GM21447 (cell line): ENCODE measurements around the gene FAM89B.
"Not testable (repeated sequence)": the region's sequence is repeated elsewhere in the genome, so short reads cannot be mapped to it uniquely, and the experiment has no call there.

Experiments used
- ATAC-seq: cut with Tn5 transposase; IDR thresholded peaks from one replicate; pipeline ENCODE4 v1.9.1; 2021; ENCODE audit not compliant: unreplicated experiment

The FAM89B gene

GRCh38 chr11:65556470-65557279, 15.7 kb upstream of the FAM89B start:
- no peak for ATAC-seq

DNA sequence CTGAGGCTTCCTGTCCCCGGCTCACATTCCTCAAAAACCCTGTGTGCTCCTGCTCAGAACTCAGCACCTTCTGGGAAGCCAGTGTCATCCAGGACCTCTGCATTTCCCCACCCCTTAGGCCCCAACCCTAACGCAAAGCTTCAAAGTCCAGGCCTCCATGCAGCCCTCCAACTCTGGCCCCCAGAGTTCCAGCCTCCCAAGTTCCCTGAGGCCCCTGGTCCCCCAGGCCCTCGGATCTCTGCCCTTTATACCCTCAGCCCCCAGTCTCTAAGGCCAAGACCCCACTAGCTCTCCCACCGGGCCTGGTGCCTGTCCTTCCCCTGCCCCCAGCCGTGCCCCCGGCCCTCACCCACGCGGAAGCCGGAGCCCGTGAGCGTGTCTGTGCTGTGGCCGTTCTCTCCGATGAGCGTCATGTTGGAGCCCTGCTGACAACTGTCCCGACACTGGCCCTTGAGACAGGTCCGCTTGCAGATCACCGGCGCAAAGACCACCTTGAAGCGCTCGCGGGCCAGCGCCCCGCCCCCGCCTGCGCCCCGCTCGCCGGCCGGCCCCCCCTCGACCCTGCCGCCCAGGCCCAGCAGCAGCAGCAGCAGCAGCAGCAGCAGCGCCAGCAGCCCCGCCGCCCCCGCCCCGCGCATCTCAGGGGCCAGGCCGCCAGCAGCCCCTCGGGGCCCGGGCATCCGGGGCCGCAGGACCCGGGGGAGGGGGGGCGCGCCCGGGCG, 14.9 kb upstream of the FAM89B start:
- ATAC-seq, result no peak

DNA sequence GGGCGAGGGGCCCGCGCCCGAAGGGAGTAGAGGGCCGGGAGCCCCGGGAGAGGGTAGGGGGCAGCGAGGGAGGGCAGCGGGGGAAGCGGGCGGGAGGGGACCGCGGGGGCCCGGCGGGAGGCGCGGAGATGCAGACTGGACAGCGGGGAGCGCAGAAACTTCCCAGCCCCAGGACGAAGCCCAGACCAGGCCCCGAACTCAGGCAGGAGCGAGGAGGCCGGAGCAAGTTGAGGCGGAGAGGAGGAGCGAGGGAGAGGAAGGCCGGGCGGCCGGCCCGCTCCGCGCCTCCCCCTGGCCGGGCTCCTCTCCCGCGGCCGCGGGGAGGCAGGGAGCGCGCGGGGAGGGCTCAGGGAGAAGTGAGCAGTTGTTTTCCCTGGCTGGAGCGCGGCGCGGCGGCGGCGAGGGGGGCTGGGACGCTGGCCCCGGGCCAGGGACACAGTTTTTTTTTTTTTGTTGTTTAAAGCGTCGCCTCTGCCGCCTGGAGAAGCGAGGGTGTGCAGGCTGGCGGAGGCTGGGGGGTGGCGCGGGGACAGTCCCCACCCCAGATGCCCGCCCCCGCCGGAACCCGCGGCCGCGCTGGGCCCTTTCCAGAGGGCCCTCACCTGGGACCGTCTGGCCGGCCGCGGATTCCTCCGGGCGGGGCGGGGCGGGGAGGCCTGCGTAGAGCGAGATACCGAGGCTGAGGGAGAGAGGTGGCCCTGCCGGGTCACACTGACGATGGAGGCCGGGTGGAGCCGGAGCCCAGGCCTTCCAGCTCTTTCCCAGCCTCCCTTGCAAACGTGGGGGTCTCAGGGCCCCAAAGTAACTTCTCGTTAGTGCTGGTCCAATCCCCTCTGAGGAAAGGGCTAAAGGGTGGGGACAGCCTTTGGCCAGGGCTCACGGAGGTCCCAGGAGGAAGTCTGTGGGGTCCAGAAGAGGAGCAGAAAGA, 14.1 kb upstream of the FAM89B start, which contains the start of gene LTBP3:
LTBP3 (minus strand) TSS at position 358 of the 928 bp plus-strand sequence. CDS start 400 bp downstream, outside the sequence.
- ATAC-seq, result no peak

DNA sequence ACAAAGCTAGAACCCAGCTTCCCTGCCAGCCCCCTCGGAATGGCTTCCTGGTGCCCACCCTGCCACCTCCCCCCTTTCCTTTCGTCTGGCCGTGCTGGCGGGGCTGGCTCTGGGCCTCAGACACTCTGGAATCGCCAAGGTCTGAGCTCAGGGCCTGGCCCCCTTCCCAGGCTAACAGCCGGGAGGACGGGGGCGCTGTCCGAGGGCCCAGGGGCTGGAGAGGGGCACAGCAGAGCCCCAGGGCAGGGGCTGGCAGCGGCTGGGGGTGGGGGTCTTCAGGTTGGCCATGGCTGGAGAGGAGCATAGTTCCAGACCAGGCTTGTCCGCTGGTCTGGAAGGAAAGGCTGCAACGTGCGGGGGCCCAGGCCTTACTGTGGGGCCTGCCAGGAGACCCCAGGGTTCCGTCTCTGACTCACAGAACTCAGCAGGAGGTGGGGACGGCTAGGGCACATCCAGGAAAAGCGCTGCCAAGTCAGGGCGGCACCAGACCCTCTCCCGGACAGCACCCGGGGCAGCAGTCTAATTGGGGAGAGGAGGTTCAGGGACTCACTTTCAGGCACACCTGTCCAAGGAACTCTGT, 13.3 kb upstream of the FAM89B start:
- ATAC-seq, result no peak

GRCh38 chr11:65559535-65559934, 12.8 kb upstream of the FAM89B start:
- no peak for ATAC-seq

DNA sequence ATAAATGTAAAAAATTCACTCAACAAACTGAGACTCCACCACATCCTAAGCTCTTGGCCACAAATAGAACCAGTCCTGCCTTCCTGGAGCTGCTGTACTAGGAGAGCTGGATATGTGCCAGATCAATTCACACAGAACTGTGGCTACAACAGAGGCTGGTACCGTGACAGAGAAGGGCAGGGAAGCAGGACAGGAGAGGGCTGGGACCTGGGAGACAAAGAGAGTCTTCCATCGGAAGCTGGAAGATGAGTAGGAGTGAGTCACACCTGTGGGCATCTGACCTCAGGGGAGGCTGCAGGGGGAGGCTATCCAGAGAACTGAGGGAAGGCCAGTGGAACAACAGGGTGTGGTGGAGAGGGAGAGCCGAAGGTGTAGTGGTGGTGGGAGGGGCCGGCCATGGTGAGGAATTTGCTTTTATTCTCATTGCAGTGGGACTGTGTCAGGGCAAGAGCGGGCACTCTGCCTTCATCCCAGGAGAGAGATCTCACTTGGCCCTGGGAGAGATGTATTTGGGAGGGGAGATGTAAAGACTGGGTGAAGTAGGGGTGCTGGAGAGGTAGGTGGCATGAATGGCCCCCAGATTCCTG, 12.3 kb upstream of the FAM89B start:
- ATAC-seq, result no peak

- ATAC-seq, result no peak
Measured at GRCh38 chr11:65560555-65561418, 11.6 kb upstream of the FAM89B start.

DNA sequence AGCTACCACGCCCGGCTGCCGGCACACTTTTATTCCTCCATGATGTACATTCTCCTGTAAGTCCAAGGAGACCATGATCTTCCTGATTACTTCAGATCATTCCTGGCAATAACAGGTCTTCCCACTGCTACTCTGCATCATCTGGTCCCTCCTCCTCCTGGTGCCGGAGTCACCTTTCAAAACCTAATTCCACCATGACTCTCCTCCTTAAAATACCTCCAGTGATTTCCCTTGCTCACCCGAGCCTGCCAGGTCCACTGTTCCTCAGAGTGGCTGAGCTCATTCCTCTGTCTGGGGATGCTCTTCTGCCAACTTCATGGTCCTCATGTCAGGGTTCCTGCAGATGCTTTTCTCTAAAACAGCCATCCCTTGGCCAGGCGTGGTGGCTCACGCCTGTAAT, 10.3 kb upstream of the FAM89B start:
- ATAC-seq, result no peak

DNA sequence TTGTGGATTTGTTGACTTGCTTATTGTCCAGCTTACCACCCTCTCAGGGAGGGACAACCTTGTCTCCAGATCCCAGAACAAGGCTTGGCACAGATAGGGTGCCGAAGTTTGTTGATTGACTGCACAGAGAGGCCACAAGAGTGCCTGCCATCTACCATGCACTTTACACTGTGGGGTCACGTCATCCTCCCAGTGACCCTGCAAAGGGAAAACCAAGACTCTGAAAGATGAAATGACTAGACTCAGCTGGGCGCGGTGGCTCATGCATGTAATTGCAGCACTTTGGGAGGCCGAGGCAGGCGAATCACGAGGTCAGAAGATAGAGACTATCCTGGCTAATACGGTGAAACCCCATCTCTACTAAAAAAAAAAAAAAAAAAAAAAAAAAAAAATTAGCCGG, 9.6 kb upstream of the FAM89B start:
- ATAC-seq, result no peak

- no peak for ATAC-seq
Measured at GRCh38 chr11:65563601-65564000, 8.7 kb upstream of the FAM89B start.

DNA sequence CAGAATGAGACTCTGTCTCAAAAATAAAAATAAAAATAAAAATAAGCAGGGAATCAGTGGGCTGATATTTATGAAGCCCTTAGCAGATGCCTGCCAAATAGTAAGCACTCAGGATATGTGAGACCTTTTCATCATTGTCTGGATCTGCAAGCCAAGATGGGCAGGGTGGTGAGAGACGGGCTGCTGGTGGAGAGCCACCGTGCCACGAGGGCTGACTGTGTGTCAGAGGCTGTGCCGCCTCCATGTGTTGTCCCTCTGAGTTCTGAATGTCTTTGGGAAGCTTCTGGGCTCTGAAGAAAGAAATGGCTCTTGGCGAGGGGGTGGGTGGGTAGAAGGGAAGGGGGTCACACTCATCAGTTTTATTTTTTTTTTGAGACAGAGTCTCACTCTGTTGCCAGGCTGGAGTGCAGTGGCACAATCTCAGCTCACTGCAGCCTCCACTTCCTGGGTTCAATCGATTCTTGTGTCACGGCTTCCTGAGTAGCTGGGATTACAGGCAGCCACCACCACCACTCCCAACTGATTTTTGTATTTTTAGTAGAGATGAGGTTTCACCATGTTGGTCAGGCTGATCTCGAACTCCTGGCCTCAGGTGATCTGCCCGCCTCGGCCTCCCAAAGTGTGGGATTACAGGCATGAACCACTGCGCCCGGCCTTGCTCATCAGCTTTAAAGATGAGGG, 7.3 kb upstream of the FAM89B start:
- ATAC-seq, result not testable (repeated sequence)

DNA sequence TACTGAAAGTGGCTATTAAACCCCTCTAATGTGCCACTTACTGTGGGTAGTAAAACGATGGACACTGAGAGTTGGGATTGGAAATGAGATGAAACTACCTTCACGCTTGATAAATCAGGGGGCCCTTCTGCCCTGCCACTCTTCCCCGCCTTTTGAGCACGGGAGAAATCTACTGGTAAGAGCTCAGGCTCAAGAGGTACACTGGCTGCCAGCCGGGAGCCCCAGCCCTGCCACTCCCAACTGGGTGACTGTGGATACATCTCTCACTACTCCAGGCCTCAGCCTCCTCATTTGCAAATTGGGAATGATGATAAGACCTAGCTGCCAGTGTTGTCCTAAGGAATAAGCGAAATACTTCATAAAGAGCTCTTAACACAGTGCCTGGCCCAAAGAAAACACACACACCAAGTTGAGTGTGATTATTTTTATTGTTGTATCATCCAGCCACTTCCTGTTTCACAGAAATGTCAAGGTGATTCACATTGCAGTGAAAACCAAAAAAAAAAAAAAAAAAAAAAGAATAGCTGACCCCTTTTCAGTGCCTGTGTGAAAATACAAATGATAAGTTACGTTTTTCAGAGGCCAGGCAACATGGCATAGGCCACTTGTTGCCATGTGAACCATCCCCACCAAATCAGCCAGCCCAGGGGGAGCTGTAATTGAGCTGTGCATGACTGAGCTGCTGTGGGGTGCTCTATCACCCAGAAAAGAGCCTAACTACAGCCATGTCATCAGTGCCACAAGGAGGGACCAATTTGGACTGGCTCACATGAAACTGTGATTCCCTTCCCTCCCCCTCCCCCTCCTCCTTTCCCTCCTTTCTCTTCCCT, 6.5 kb upstream of the FAM89B start:
- ATAC-seq, result no peak

- no peak for ATAC-seq
Measured at GRCh38 chr11:65569164-65569972, 3.0 kb upstream of the FAM89B start.

DNA sequence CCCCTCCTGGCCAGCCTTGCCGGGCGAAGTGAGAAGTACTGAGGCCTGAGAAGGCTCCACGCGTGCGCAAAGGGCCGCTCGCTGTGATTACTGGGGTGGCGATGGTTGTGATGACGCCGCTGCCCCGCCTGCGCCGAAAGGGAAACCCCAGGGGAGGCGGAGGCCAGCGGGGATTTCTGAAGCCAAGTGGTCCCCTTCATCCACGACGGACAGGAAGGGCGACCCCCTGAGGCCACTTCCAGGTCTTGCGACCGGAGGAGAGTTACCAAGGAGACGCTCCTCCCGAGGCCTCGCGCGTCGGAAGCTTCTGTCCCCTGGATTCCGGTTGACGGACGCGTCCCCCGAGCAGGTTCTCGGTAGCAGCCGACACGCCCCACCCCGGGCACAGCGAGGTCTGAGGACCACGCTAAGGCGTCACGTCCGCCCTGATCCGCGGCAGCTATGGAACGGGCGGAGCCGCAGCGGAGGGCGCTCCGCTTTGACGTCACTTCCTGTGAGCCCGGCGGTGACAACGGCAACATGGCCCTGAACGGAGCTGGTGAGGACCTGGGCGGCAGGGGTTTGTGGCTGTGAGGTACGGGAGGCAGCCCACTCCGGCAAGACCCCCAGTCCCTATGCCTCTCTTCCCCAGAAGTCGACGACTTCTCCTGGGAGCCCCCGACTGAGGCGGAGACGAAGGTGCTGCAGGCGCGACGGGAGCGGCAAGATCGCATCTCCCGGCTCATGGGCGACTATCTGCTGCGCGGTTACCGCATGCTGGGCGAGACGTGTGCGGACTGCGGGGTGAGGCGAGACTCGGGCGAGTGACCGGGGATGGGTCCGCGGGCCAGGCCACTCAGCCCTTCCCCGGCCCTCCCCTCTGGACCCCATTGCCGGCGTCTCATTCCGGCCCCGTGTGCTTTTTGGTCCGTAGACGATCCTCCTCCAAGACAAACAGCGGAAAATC, 2.1 kb upstream of the FAM89B start, which contains the start of gene ZNRD2:
ZNRD2 (plus strand) TSS at position 505 of the 946 bp plus-strand sequence; CDS start at position 520, 15 bp downstream.
- ATAC-seq, result peak; percentile 59

- ATAC-seq, result no peak
Measured at GRCh38 chr11:65571420-65571819, 918 bp upstream of the FAM89B start.

DNA sequence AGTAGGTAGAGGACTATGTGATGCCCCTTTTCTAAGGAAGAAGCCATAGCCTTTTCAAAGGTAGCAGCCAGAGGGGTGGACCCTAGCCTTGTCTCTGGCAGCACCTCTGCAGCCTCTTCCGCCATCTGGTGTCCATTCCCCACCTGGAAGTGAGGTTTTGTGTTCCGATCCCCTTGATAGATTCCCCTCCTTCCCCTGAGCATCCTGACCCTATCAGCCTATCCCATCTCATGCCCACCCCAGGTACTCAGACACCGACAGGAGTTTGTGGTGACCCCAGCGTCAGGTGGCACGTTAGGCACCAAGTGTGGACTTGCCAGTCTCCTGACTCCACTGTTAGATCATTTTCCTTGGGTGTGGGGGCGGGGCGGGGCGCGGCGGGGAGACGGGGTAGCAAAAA, 398 bp upstream of the FAM89B start:
- no peak for ATAC-seq
